Measurements from ENCODE around the gene GRIN3B.

Gene GRIN3B

DNA sequence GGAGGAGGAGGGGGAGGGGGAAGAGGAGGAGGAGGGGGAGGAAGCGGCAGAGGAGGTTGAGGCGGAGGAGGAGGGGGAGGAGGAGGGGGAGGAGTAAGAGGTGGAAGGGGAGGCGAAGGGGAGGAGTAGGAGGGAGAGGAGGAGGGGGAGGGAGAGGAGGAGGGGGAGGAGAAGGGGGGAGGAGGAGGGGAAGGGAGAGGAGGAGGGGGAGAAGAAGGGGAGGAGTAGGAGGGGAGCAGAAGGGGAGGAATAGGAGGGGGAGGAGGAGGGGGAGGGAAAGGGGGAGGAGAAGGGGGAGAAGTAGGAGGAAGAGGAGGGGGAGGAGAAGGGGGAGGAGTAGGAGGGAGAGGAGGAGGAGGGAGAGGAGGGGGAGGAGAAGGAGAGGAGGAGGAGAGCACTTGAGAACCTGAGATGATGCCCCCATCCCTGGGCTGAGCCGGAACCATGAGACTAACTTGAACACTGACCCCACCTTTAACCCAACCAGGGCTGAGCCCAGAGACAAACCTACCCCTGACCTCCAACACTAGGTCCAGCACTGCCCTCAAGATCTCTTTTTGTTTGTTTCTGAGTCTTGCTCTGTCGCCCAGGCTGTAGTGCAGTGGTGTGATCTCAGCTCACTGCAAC is 52.2 kb downstream of the GRIN3B start:
- H3K36me3 ChIP-seq (ENCODE audit: control insufficient read depth in 4 of 4, insufficient read depth in 4 of 4, low read length in 3 of 4): peaks cover 0 to 29% (median 19%) of the 10 kb centered on the region in 4 experiments
- H3K27ac ChIP-seq (ENCODE audit: insufficient read depth in 1 of 2, low read depth in 1 of 2, low read length in 2 of 2, poor library complexity in 1 of 2, severe bottlenecking in 2 of 2): no peak overlapping the region
- peaks cover 0 to 24% (median 19%) of the 10 kb centered on the region in 5 experiments for H3K9me3 ChIP-seq (ENCODE audit: control extremely low read depth in 1 of 5, control insufficient read depth in 4 of 5, insufficient read depth in 2 of 5, low read depth in 1 of 5, low read length in 4 of 5)
- POLR2A ChIA-PET: no interaction called here
- no peak for DNase-seq
- no peak overlapping the region for H3K4me3 ChIP-seq (ENCODE audit: control insufficient read depth in 1 of 7, extremely low read depth in 1 of 7, insufficient read depth in 4 of 7, low read depth in 2 of 7, low read length in 6 of 7)
- no peaks in the 10 kb centered on the region for H3K27me3 ChIP-seq (replicated peaks in 2 of 5; ENCODE audit: control insufficient read depth in 4 of 5, insufficient read depth in 5 of 5, low read length in 4 of 5)
- 100% methylated on average over 1 of the region's 5 CpGs for WGBS (ENCODE audit: insufficient coverage)
- peaks cover 0 to 2% (median 1%) of the 10 kb centered on the region in 4 experiments for H3K4me1 ChIP-seq (ENCODE audit: control extremely low read depth in 1 of 4, control insufficient read depth in 4 of 4, insufficient read depth in 4 of 4, low read length in 3 of 4)
- CTCF ChIA-PET: interaction anchor here (2.0 kb wide), 1 partner anchor 12 kb away, joined by 5 read pairs; no protein-coding TSS in a partner anchor

- Histone ChIP-seq H3K4me1 (ENCODE audit: control extremely low read depth in 1 of 4, control insufficient read depth in 4 of 4, insufficient read depth in 4 of 4, low read length in 3 of 4) (peaks cover 0 to 2% (median 1%) of the 10 kb centered on the region in 4 experiments), H3K36me3 (ENCODE audit: control insufficient read depth in 4 of 4, insufficient read depth in 4 of 4, low read length in 3 of 4) (peaks cover 0 to 35% (median 21%) of the 10 kb centered on the region in 4 experiments), H3K27me3 (replicated peaks in 2 of 5; ENCODE audit: control insufficient read depth in 4 of 5, insufficient read depth in 5 of 5, low read length in 4 of 5) (no peaks in the 10 kb centered on the region), H3K9me3 (ENCODE audit: control extremely low read depth in 1 of 5, control insufficient read depth in 4 of 5, insufficient read depth in 2 of 5, low read depth in 1 of 5, low read length in 4 of 5) (peaks cover 0 to 32% (median 28%) of the 10 kb centered on the region in 5 experiments), H3K27ac (ENCODE audit: insufficient read depth in 1 of 2, low read depth in 1 of 2, low read length in 2 of 2, poor library complexity in 1 of 2, severe bottlenecking in 2 of 2) (no peak overlapping the region), H3K4me3 (ENCODE audit: control insufficient read depth in 1 of 7, extremely low read depth in 1 of 7, insufficient read depth in 4 of 7, low read depth in 2 of 7, low read length in 6 of 7) (no peak overlapping the region)
- no peak for DNase-seq
- POLR2A ChIA-PET: no interaction called here
- CTCF ChIA-PET: interaction anchor here (1.5 to 2.0 kb wide), 2 partner anchors 11 to 12 kb away, joined by 4 to 5 read pairs; no protein-coding TSS in a partner anchor
- WGBS (ENCODE audit: insufficient coverage): 99% methylated on average over 24 of the region's 31 CpGs
These were observed 53.2 kb downstream of the GRIN3B start for GRCh38 chr19:1053176-1054101.

- Histone ChIP-seq H3K9me3 (ENCODE audit: control extremely low read depth in 1 of 5, control insufficient read depth in 4 of 5, insufficient read depth in 2 of 5, low read depth in 1 of 5, low read length in 4 of 5) (peaks cover 0 to 38% (median 34%) of the 10 kb centered on the region in 5 experiments), H3K4me1 (ENCODE audit: control extremely low read depth in 1 of 4, control insufficient read depth in 4 of 4, insufficient read depth in 4 of 4, low read length in 3 of 4) (peaks cover 0 to 2% (median 1%) of the 10 kb centered on the region in 4 experiments), H3K36me3 (ENCODE audit: control insufficient read depth in 4 of 4, insufficient read depth in 4 of 4, low read length in 3 of 4) (peaks cover 0 to 40% (median 26%) of the 10 kb centered on the region in 4 experiments), H3K27ac (ENCODE audit: insufficient read depth in 1 of 2, low read depth in 1 of 2, low read length in 2 of 2, poor library complexity in 1 of 2, severe bottlenecking in 2 of 2) (no peak overlapping the region), H3K4me3 (ENCODE audit: control insufficient read depth in 1 of 7, extremely low read depth in 1 of 7, insufficient read depth in 4 of 7, low read depth in 2 of 7, low read length in 6 of 7) (no peak overlapping the region), H3K27me3 (replicated peaks in 2 of 5; ENCODE audit: control insufficient read depth in 4 of 5, insufficient read depth in 5 of 5, low read length in 4 of 5) (no peaks in the 10 kb centered on the region)
- CTCF ChIA-PET: interaction anchor here (0.9 to 2.0 kb wide), 3 partner anchors 10 to 13 kb away, joined by 3 to 5 read pairs (median 4); no protein-coding TSS in a partner anchor
- no peak for DNase-seq
- POLR2A ChIA-PET: no interaction called here
- WGBS (ENCODE audit: insufficient coverage): 95% methylated on average over 24 of the region's 28 CpGs
These were observed 54.1 kb downstream of the GRIN3B start for GRCh38 chr19:1054102-1055027.

DNA sequence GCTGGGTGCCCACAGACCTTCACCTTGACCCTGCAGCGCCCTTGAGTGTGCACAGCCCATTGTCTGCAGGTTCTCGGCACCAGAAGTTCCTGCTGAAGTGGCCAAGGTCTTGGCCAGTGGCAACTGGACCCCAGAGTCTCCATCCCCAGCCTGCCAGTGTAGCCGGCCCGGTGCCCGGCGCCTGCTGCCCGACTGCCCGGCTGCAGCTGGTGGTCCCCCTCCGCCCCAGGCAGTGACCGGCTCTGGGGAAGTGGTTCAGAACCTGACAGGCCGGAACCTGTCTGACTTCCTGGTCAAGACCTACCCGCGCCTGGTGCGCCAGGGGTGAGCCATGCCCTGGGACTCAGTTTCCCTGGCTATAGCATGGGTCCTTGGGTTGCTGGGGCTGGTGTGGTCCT is 54.8 kb downstream of the GRIN3B start:
- Histone ChIP-seq H3K36me3 (ENCODE audit: control insufficient read depth in 4 of 4, insufficient read depth in 4 of 4, low read length in 3 of 4) (peaks cover 0 to 43% (median 26%) of the 10 kb centered on the region in 4 experiments), H3K27ac (ENCODE audit: insufficient read depth in 1 of 2, low read depth in 1 of 2, low read length in 2 of 2, poor library complexity in 1 of 2, severe bottlenecking in 2 of 2) (no peak overlapping the region), H3K27me3 (replicated peaks in 2 of 5; ENCODE audit: control insufficient read depth in 4 of 5, insufficient read depth in 5 of 5, low read length in 4 of 5) (no peaks in the 10 kb centered on the region), H3K9me3 (ENCODE audit: control extremely low read depth in 1 of 5, control insufficient read depth in 4 of 5, insufficient read depth in 2 of 5, low read depth in 1 of 5, low read length in 4 of 5) (peaks cover 0 to 38% (median 36%) of the 10 kb centered on the region in 5 experiments), H3K4me3 (ENCODE audit: control insufficient read depth in 1 of 7, extremely low read depth in 1 of 7, insufficient read depth in 4 of 7, low read depth in 2 of 7, low read length in 6 of 7) (no peak overlapping the region), H3K4me1 (ENCODE audit: control extremely low read depth in 1 of 4, control insufficient read depth in 4 of 4, insufficient read depth in 4 of 4, low read length in 3 of 4) (no peaks in the 10 kb centered on the region)
- DNase-seq: no peak
- ChIA-PET POLR2A (no interaction called here), CTCF (interaction anchor here (0.9 kb wide), 1 partner anchor 10 kb away, joined by 3 read pairs; no protein-coding TSS in a partner anchor)
- WGBS (ENCODE audit: insufficient coverage): 90% methylated on average over 10 of the region's 14 CpGs

- H3K27ac ChIP-seq (ENCODE audit: insufficient read depth in 1 of 2, low read depth in 1 of 2, low read length in 2 of 2, poor library complexity in 1 of 2, severe bottlenecking in 2 of 2): no peak overlapping the region
- ChIA-PET POLR2A (interaction anchor here (1.6 kb wide), 1 partner anchor 35 kb away, joined by 3 read pairs; the partner anchor contains the start of genes RNU6-2 and TMEM259), CTCF (interaction anchor here (1.0 to 1.7 kb wide), 3 partner anchors 9 to 15 kb away, joined by 3 to 11 read pairs (median 3); partner anchors contain the start of gene ARHGAP45)
- H3K9me3 ChIP-seq (ENCODE audit: control extremely low read depth in 1 of 5, control insufficient read depth in 4 of 5, insufficient read depth in 2 of 5, low read depth in 1 of 5, low read length in 4 of 5): peaks cover 0 to 40% (median 36%) of the 10 kb centered on the region in 5 experiments
- no peaks in the 10 kb centered on the region for H3K4me1 ChIP-seq (ENCODE audit: control extremely low read depth in 1 of 4, control insufficient read depth in 4 of 4, insufficient read depth in 4 of 4, low read length in 3 of 4)
- no peaks in the 10 kb centered on the region for H3K27me3 ChIP-seq (replicated peaks in 2 of 5; ENCODE audit: control insufficient read depth in 4 of 5, insufficient read depth in 5 of 5, low read length in 4 of 5)
- 99% methylated on average over 18 of the region's 20 CpGs for WGBS (ENCODE audit: insufficient coverage)
- peaks cover 0 to 43% (median 27%) of the 10 kb centered on the region in 4 experiments for H3K36me3 ChIP-seq (ENCODE audit: control insufficient read depth in 4 of 4, insufficient read depth in 4 of 4, low read length in 3 of 4)
- DNase-seq: no peak
- H3K4me3 ChIP-seq (ENCODE audit: control insufficient read depth in 1 of 7, extremely low read depth in 1 of 7, insufficient read depth in 4 of 7, low read depth in 2 of 7, low read length in 6 of 7): no peak overlapping the region
These were observed 55.8 kb downstream of the GRIN3B start for GRCh38 chr19:1055886-1056620.
